Measurements from ENCODE around the gene RMP24.

The RMP24 gene

DNA sequence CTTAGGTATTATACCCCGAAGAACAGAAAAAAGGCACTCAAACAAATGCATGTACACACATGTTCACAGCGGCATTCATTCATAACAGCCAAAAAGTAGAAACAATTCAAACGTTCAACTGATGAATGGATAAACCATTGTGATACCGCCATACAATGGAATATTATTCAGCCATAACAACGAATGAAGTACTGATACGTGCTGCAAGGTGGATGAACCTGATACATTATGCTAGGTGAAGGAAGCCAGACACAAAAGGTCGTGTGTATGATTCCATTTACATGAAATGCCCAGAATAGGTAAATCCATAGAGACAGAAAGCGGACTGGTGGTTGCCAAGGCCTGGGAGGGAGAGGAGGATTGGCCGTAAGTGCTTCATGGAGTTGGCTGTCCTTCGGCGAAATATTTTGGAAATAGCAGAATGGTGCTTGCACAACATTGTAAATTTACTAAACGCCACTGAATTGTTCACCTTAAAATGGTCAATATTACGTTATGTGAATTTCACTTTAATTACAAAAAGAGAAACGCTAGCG, 750 bp upstream of the RMP24 start:
- H3K27ac ChIP-seq (ENCODE audit: low read depth in 1 of 2, low read length in 2 of 2) = peak overlapping the region; percentile 77 to 88
- H3K4me3 ChIP-seq (replicated peaks in 1 of 3; ENCODE audit: low read depth in 2 of 3, low read length in 3 of 3) = peak overlapping the region; percentile 85 to 91 (median 88)
- H3K36me3 Mint-ChIP-seq = peaks cover 20 to 23% of the 10 kb centered on the region in 2 donors
- DNase-seq = peak in 1 of 3 donors; percentile 7
- peaks cover 0 to 3% (median 0%) of the 10 kb centered on the region in 7 donors for H3K9me3 Mint-ChIP-seq
- peaks cover 41% of the 10 kb centered on the region for H3K4me1 Mint-ChIP-seq
- H3K27me3 ChIP-seq (ENCODE audit: control insufficient read depth in 2 of 2, insufficient read depth in 2 of 2, low read length in 2 of 2) = no peaks in the 10 kb centered on the region
- intact Hi-C loops (cut with micrococcal nuclease) = loop anchor here (2.0 to 10.0 kb wide), 5 partner anchors 93 to 727 kb away; partner anchors contain the start of genes RPRD1A (in 2 of the 2), ELP2 (in 1 of the 2), SLC39A6 (in 1 of the 2) and ZNF397 (in 1 of the 2)
- peak overlapping the region; percentile 86 for H3K9ac ChIP-seq (ENCODE audit: insufficient read depth, low read length, poor library complexity, severe bottlenecking)
- peaks cover 25 to 41% of the 10 kb centered on the region in 2 donors for H3K4me1 ChIP-seq (ENCODE audit: control insufficient read depth in 1 of 2, insufficient read depth in 2 of 2, low read length in 2 of 2)
- H3K79me2 ChIP-seq (ENCODE audit: insufficient read depth, low read length) = peaks cover 34% of the 10 kb centered on the region
- peaks cover 13 to 27% of the 10 kb centered on the region in 2 donors for H3K36me3 ChIP-seq (replicated peaks in 1 of 2; ENCODE audit: control insufficient read depth in 1 of 2, insufficient read depth in 2 of 2, low read length in 2 of 2)
- H3K4me2 ChIP-seq (replicated peaks; ENCODE audit: extremely low read depth, low read length, poor library complexity, severe bottlenecking) = peak overlapping the region; percentile 80
- no peaks in the 10 kb centered on the region for H3K27me3 Mint-ChIP-seq (ENCODE audit: low read depth in 3 of 3)
- H2AFZ ChIP-seq (ENCODE audit: insufficient read depth, low read depth, low read length, poor library complexity, severe bottlenecking) = peak overlapping the region; percentile 88
- peak overlapping the region; percentile 89 to 96 (median 94) for H3K27ac Mint-ChIP-seq
- H3K9me3 ChIP-seq (replicated peaks in 1 of 2; ENCODE audit: control insufficient read depth in 1 of 2, insufficient read depth in 1 of 2, low read length in 2 of 2) = no peaks in the 10 kb centered on the region
- peak overlapping the region; percentile 92 to 98 for H3K4me3 Mint-ChIP-seq
- WGBS (ENCODE audit: insufficient coverage) = 11% methylated on average over 5 of the region's 15 CpGs
- TF ChIP-seq, protein P1, sequence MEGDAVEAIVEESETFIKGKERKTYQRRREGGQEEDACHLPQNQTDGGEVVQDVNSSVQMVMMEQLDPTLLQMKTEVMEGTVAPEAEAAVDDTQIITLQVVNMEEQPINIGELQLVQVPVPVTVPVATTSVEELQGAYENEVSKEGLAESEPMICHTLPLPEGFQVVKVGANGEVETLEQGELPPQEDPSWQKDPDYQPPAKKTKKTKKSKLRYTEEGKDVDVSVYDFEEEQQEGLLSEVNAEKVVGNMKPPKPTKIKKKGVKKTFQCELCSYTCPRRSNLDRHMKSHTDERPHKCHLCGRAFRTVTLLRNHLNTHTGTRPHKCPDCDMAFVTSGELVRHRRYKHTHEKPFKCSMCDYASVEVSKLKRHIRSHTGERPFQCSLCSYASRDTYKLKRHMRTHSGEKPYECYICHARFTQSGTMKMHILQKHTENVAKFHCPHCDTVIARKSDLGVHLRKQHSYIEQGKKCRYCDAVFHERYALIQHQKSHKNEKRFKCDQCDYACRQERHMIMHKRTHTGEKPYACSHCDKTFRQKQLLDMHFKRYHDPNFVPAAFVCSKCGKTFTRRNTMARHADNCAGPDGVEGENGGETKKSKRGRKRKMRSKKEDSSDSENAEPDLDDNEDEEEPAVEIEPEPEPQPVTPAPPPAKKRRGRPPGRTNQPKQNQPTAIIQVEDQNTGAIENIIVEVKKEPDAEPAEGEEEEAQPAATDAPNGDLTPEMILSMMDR (IDR thresholded peaks at IDR 0.05) = no peak
- no peaks in the 10 kb centered on the region for H4K20me1 ChIP-seq (ENCODE audit: insufficient read depth, low read length)

DNA sequence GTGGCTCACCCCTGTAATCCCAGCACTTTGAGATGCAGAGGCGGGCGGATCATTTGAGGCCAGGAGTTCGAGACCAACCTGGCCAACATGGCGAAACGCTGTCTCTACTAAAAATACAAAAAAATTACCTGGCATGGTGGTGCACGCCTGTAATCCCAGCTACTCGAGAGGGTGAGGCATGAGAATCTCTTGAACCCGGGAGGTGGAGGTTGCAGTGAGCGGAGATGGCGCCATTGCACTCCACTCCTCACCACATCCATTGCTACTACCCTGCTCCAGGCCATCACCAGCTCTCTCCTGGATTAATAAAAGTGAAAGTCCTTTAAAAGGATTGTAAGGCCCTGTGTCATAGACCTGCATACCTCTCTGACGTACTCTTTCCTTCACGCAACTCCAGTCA, 1.2 kb downstream of the RMP24 start:
- DNase-seq = no peak
- Mint-ChIP-seq H3K36me3 (peaks cover 39 to 41% of the 10 kb centered on the region in 2 donors), H3K4me3 (peak overlapping the region; percentile 1 to 99), H3K27me3 (ENCODE audit: low read depth in 3 of 3) (no peaks in the 10 kb centered on the region), H3K27ac (peak overlapping the region in 5 of 7 donors; percentile 12 to 97 (median 51)), H3K4me1 (peaks cover 35% of the 10 kb centered on the region), H3K9me3 (no peaks in the 10 kb centered on the region)
- Histone ChIP-seq H3K9ac (ENCODE audit: insufficient read depth, low read length, poor library complexity, severe bottlenecking) (no peak overlapping the region), H3K4me3 (replicated peaks in 1 of 3; ENCODE audit: low read depth in 2 of 3, low read length in 3 of 3) (peak overlapping the region in 1 of 3 experiments; percentile 88), H4K20me1 (ENCODE audit: insufficient read depth, low read length) (no peaks in the 10 kb centered on the region), H3K27me3 (ENCODE audit: control insufficient read depth in 2 of 2, insufficient read depth in 2 of 2, low read length in 2 of 2) (no peaks in the 10 kb centered on the region), H3K36me3 (replicated peaks in 1 of 2; ENCODE audit: control insufficient read depth in 1 of 2, insufficient read depth in 2 of 2, low read length in 2 of 2) (peaks cover 32 to 46% of the 10 kb centered on the region in 2 donors), H3K9me3 (replicated peaks in 1 of 2; ENCODE audit: control insufficient read depth in 1 of 2, insufficient read depth in 1 of 2, low read length in 2 of 2) (no peaks in the 10 kb centered on the region), H2AFZ (ENCODE audit: insufficient read depth, low read depth, low read length, poor library complexity, severe bottlenecking) (no peak overlapping the region), H3K79me2 (ENCODE audit: insufficient read depth, low read length) (peaks cover 34% of the 10 kb centered on the region), H3K27ac (ENCODE audit: low read depth in 1 of 2, low read length in 2 of 2) (no peak overlapping the region), H3K4me2 (replicated peaks; ENCODE audit: extremely low read depth, low read length, poor library complexity, severe bottlenecking) (peak overlapping the region; percentile 80), H3K4me1 (ENCODE audit: control insufficient read depth in 1 of 2, insufficient read depth in 2 of 2, low read length in 2 of 2) (peaks cover 25 to 41% of the 10 kb centered on the region in 2 donors)
- WGBS (ENCODE audit: insufficient coverage) = 100% methylated on average over 4 of the region's 12 CpGs
- TF ChIP-seq, protein P1 (IDR thresholded peaks at IDR 0.05) = no peak
- intact Hi-C loops (cut with micrococcal nuclease) = loop anchor here (2.0 to 10.0 kb wide), 5 partner anchors 91 to 729 kb away; partner anchors contain the start of genes RPRD1A (in 2 of the 2), ELP2 (in 1 of the 2), SLC39A6 (in 1 of the 2) and ZNF397 (in 1 of the 2)

All from CD14-positive monocyte (primary cell).